ENCODE measurements around the gene AP1S2. TPM values are rescaled to one million over a fixed set of nuclear protein-coding genes. Genes with fewer than 3 reads are reported as not detected.

The AP1S2 gene
- total and polyA plus RNA-seq, 2 of the 13 experiments (the other 11 are each of a cell fraction or from before 2014, with no cell fraction given) = 10.1 to 18.8 TPM

DNA sequence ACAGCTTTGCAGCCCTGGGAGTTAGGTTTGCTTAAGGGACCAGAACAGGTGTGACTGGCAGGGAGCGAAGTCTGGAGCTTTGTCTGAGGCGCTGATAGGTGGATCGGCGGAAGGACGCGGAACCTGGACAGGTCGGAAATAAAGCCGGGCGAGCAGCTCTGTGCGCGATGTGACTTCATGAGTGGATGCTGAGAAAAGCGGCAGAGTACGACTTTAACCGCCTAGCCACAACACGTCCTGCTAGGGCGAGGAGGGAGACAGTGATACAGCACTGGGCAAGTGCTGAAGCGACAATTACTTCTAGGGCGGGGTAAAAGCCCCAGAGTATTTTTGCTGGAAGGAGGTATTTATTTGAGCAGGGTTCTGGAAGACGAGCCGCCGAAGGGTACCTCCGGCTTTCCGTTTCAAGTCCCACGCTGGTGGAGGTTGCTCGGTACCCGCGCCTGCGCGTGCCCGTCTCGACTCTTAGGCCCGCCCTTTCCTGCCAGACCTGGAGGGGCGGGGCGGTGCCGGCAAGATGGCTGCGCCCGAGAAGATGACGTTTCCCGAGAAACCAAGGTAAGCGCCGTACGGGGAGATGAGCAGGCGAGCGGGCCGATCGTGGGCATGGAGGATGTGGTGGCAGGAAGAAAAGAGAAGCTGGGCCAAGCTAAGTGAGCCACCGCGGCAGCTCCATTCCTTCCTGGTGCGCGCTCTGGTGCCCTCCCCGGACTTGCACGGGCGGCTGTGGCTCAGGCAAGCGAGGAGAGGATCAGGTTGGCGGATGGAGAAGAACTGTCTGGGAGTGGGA, 64.4 kb downstream of the AP1S2 start, which contains the start of gene ZRSR2 (continued):
- TF ChIP-seq IKZF4 (CRISPR knock-in tag; IDR thresholded peaks at IDR 0.05; ENCODE audit: borderline replicate concordance, low read depth, not compliant biosample characterization) (no peak), SAP130 (CRISPR knock-in tag; IDR thresholded peaks at IDR 0.05; ENCODE audit: low read depth) (peak; percentile 59), TEAD3 (CRISPR knock-in tag; optimal IDR thresholded peaks at IDR 0.05; ENCODE audit: borderline replicate concordance) (peak; percentile 15), MED1 (CRISPR knock-in tag; IDR thresholded peaks at IDR 0.05) (no peak), CHD4 (IDR thresholded peaks at IDR 0.05; ENCODE audit: borderline replicate concordance, low read length) (no peak), ZMYM2 (CRISPR knock-in tag; IDR thresholded peaks at IDR 0.05) (no peak), ZNF572 (CRISPR knock-in tag; IDR thresholded peaks at IDR 0.05) (no peak), EP300 (IDR thresholded peaks at IDR 0.05; ENCODE audit: low read depth in 2 of 2, low read length in 2 of 2) (no peak), EP300 (CRISPR knock-in tag; IDR thresholded peaks at IDR 0.05; ENCODE audit: borderline replicate concordance) (no peak), PLRG1 (conservative IDR thresholded peaks at IDR 0.05) (no peak)
- TF ChIP-seq, protein P1, sequence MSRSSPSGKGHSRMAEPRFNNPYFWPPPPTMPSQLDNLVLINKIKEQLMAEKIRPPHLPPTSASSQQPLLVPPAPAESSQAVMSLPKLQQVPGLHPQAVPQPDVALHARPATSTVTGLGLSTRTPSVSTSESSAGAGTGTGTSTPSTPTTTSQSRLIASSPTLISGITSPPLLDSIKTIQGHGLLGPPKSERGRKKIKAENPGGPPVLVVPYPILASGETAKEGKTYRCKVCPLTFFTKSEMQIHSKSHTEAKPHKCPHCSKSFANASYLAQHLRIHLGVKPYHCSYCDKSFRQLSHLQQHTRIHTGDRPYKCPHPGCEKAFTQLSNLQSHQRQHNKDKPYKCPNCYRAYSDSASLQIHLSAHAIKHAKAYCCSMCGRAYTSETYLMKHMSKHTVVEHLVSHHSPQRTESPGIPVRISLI (CRISPR knock-in tag; IDR thresholded peaks at IDR 0.05; ENCODE audit: borderline replicate concordance) = no peak
- TF ChIP-seq, protein P2, sequence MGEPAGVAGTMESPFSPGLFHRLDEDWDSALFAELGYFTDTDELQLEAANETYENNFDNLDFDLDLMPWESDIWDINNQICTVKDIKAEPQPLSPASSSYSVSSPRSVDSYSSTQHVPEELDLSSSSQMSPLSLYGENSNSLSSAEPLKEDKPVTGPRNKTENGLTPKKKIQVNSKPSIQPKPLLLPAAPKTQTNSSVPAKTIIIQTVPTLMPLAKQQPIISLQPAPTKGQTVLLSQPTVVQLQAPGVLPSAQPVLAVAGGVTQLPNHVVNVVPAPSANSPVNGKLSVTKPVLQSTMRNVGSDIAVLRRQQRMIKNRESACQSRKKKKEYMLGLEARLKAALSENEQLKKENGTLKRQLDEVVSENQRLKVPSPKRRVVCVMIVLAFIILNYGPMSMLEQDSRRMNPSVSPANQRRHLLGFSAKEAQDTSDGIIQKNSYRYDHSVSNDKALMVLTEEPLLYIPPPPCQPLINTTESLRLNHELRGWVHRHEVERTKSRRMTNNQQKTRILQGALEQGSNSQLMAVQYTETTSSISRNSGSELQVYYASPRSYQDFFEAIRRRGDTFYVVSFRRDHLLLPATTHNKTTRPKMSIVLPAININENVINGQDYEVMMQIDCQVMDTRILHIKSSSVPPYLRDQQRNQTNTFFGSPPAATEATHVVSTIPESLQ (CRISPR knock-in tag; conservative IDR thresholded peaks at IDR 0.05) = no peak
- TF ChIP-seq, protein P3, sequence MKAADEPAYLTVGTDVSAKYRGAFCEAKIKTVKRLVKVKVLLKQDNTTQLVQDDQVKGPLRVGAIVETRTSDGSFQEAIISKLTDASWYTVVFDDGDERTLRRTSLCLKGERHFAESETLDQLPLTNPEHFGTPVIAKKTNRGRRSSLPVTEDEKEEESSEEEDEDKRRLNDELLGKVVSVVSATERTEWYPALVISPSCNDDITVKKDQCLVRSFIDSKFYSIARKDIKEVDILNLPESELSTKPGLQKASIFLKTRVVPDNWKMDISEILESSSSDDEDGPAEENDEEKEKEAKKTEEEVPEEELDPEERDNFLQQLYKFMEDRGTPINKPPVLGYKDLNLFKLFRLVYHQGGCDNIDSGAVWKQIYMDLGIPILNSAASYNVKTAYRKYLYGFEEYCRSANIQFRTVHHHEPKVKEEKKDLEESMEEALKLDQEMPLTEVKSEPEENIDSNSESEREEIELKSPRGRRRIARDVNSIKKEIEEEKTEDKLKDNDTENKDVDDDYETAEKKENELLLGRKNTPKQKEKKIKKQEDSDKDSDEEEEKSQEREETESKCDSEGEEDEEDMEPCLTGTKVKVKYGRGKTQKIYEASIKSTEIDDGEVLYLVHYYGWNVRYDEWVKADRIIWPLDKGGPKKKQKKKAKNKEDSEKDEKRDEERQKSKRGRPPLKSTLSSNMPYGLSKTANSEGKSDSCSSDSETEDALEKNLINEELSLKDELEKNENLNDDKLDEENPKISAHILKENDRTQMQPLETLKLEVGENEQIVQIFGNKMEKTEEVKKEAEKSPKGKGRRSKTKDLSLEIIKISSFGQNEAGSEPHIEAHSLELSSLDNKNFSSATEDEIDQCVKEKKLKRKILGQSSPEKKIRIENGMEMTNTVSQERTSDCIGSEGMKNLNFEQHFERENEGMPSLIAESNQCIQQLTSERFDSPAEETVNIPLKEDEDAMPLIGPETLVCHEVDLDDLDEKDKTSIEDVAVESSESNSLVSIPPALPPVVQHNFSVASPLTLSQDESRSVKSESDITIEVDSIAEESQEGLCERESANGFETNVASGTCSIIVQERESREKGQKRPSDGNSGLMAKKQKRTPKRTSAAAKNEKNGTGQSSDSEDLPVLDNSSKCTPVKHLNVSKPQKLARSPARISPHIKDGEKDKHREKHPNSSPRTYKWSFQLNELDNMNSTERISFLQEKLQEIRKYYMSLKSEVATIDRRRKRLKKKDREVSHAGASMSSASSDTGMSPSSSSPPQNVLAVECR (CRISPR knock-in tag; IDR thresholded peaks at IDR 0.05; ENCODE audit: borderline replicate concordance) = peak; percentile 73
- TF ChIP-seq, protein P4, sequence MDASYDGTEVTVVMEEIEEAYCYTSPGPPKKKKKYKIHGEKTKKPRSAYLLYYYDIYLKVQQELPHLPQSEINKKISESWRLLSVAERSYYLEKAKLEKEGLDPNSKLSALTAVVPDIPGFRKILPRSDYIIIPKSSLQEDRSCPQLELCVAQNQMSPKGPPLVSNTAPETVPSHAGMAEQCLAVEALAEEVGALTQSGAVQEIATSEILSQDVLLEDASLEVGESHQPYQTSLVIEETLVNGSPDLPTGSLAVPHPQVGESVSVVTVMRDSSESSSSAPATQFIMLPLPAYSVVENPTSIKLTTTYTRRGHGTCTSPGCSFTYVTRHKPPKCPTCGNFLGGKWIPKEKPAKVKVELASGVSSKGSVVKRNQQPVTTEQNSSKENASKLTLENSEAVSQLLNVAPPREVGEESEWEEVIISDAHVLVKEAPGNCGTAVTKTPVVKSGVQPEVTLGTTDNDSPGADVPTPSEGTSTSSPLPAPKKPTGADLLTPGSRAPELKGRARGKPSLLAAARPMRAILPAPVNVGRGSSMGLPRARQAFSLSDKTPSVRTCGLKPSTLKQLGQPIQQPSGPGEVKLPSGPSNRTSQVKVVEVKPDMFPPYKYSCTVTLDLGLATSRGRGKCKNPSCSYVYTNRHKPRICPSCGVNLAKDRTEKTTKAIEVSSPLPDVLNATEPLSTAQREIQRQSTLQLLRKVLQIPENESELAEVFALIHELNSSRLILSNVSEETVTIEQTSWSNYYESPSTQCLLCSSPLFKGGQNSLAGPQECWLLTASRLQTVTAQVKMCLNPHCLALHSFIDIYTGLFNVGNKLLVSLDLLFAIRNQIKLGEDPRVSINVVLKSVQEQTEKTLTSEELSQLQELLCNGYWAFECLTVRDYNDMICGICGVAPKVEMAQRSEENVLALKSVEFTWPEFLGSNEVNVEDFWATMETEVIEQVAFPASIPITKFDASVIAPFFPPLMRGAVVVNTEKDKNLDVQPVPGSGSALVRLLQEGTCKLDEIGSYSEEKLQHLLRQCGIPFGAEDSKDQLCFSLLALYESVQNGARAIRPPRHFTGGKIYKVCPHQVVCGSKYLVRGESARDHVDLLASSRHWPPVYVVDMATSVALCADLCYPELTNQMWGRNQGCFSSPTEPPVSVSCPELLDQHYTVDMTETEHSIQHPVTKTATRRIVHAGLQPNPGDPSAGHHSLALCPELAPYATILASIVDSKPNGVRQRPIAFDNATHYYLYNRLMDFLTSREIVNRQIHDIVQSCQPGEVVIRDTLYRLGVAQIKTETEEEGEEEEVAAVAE (CRISPR knock-in tag; IDR thresholded peaks at IDR 0.05; ENCODE audit: borderline replicate concordance) = no peak

Data from HepG2 (cell line).